ENCODE measurements around the gene AMMECR1. TPM values are rescaled to one million over a fixed set of nuclear protein-coding genes. Genes with fewer than 3 reads are reported as not detected.

AMMECR1 gene
- total and polyA plus RNA-seq, 2 of the 4 experiments (the other 2 are of a cell fraction), result 7.0 to 11.3 TPM

- Histone ChIP-seq H3K18ac (ENCODE audit: low read depth, low read length) (no peak overlapping the region), H2AK5ac (ENCODE audit: low read depth, low read length) (no peak overlapping the region), H3K27ac (ENCODE audit: insufficient read depth, low read length) (no peak overlapping the region), H3K4me3 (ENCODE audit: insufficient read depth, low read depth, low read length) (no peak overlapping the region), H3K4ac (ENCODE audit: low read depth, low read length) (no peak overlapping the region), H2AK9ac (replicated peaks; ENCODE audit: low read depth, low read length, poor library complexity) (no peak overlapping the region), H3K9me3 (ENCODE audit: control insufficient read depth, insufficient read depth, low read length) (no peaks in the 10 kb centered on the region), H4K5ac (ENCODE audit: low read depth, low read length) (no peak overlapping the region), H3K23ac (ENCODE audit: low read depth, low read length) (no peak overlapping the region), H3K9ac (ENCODE audit: low read depth, low read length) (no peak overlapping the region), H3K27me3 (ENCODE audit: control insufficient read depth, insufficient read depth, low read length) (no peaks in the 10 kb centered on the region; the same call in 1 of the 2 replicates), H3K4me2 (ENCODE audit: low read depth, low read length) (no peak overlapping the region), H3K14ac (replicated peaks; ENCODE audit: low read depth, low read length) (no peak overlapping the region), H2AFZ (replicated peaks; ENCODE audit: low read length, poor library complexity) (no peak overlapping the region), H2BK5ac (ENCODE audit: low read depth, low read length, poor library complexity, severe bottlenecking) (no peak overlapping the region), H2BK15ac (ENCODE audit: low read depth, low read length) (no peak overlapping the region), H3K9me1 (ENCODE audit: insufficient read depth, low read length) (no peaks in the 10 kb centered on the region), H3K4me1 (ENCODE audit: control insufficient read depth, insufficient read depth, low read length) (no peaks in the 10 kb centered on the region), H2BK120ac (ENCODE audit: low read depth, low read length) (no peak overlapping the region), H4K91ac (ENCODE audit: insufficient read depth, low read depth, low read length) (no peak overlapping the region), H3K56ac (ENCODE audit: extremely low read depth, insufficient read depth, low read length) (no peak overlapping the region), H3K79me1 (ENCODE audit: low read depth in 1 of 2, low read length in 2 of 2) (peaks cover 9 to 15% of the 10 kb centered on the region in 2 experiments), H2BK20ac (ENCODE audit: low read depth, low read length) (no peak overlapping the region), H4K8ac (ENCODE audit: low read depth in 2 of 2, low read length in 2 of 2) (no peak overlapping the region), H3K36me3 (ENCODE audit: control insufficient read depth, insufficient read depth, low read length) (no peaks in the 10 kb centered on the region), H4K20me1 (ENCODE audit: insufficient read depth, low read length) (no peaks in the 10 kb centered on the region)
- intact Hi-C loops (cut with micrococcal nuclease) (no loop called here), dilution Hi-C loops (cut with HindIII; ENCODE audit: low sequenced_read_pairs, unreplicated experiment) (no loop called here), in situ Hi-C loops (cut with MboI; ENCODE audit: low sequenced_read_pairs) (no loop called here)
- DNase-seq (no peak), ATAC-seq (ENCODE audit: low read depth) (no peak)
- POLR2A ChIA-PET (ENCODE audit: unreplicated experiment), result no interaction called here
- CTCF ChIA-PET, result no interaction called here
- no TSS peak for BruUV-seq (replicated peaks)
- TF ChIP-seq ELK1 (IDR thresholded peaks at IDR 0.05; ENCODE audit: borderline replicate concordance, low read depth, low read length) (no peak), RFX5 (IDR thresholded peaks at IDR 0.05; ENCODE audit: low read depth, low read length) (no peak), SMC3 (IDR thresholded peaks at IDR 0.05; ENCODE audit: low read depth, low read length) (no peak), MAFK (IDR thresholded peaks at IDR 0.05; ENCODE audit: low read depth, low read length) (no peak)
- no CpG with 5 or more reads among the region's 1 CpG for WGBS, 2 experiments (ENCODE audit: extremely low coverage in 2 of 2, insufficient read length in 1 of 2)
Observed at GRCh38 chrX:110277609-110278008, 40.3 kb downstream of the AMMECR1 start.
